A549 (cell line): ENCODE data around the gene BAIAP3.

Source experiments
- EP300 ChIP-seq, 2 experiments: fragments of >200 bp; sonication (Bioruptor Twin); formaldehyde crosslinking; IDR thresholded peaks; 2 replicates in 1 of 2; 3 replicates in 1 of 2; pipeline ENCODE4 v1.6.1; 2016 to 2017
- TF ChIP-seq, protein P1 (sequence below): fragments of 200-600 bp; sonication (generic); IDR thresholded peaks from 2 replicates; pipeline ENCODE4 v1.6.1; 2016; ENCODE audit warnings: antibody characterized with exemption, mild to moderate bottlenecking, moderate library complexity

DNA sequence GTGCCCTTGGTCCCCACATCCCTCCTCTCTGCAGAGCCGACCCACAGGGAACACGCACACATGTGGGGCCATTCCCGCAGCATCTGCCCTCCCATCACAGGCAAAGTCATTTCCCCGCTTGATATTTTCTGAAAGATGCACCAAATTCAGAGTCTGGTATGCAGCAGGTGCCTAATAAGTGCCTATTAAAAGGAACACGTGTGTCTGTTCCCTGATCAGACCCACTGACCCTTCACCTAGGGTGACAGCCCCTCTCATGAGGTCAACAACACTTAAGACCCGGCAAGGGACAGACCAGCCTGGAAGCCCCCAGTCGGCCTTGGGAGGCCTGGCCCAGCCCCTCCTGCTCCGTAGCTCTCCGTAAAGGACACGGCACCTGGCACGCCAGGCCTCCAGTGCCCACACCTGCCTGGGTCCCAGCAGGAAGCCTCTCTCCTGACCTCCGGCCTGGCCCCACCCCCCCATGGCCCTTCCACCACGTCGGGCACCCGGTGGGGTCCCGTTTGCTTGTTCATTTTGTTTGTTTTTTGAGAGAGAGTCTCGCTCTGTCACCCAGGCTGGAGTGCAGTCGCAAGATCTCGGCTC lies 61.0 kb downstream of the BAIAP3 start:
- TF ChIP-seq, protein P1, sequence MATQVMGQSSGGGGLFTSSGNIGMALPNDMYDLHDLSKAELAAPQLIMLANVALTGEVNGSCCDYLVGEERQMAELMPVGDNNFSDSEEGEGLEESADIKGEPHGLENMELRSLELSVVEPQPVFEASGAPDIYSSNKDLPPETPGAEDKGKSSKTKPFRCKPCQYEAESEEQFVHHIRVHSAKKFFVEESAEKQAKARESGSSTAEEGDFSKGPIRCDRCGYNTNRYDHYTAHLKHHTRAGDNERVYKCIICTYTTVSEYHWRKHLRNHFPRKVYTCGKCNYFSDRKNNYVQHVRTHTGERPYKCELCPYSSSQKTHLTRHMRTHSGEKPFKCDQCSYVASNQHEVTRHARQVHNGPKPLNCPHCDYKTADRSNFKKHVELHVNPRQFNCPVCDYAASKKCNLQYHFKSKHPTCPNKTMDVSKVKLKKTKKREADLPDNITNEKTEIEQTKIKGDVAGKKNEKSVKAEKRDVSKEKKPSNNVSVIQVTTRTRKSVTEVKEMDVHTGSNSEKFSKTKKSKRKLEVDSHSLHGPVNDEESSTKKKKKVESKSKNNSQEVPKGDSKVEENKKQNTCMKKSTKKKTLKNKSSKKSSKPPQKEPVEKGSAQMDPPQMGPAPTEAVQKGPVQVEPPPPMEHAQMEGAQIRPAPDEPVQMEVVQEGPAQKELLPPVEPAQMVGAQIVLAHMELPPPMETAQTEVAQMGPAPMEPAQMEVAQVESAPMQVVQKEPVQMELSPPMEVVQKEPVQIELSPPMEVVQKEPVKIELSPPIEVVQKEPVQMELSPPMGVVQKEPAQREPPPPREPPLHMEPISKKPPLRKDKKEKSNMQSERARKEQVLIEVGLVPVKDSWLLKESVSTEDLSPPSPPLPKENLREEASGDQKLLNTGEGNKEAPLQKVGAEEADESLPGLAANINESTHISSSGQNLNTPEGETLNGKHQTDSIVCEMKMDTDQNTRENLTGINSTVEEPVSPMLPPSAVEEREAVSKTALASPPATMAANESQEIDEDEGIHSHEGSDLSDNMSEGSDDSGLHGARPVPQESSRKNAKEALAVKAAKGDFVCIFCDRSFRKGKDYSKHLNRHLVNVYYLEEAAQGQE = no peak
- TF ChIP-seq EP300 (IDR thresholded peaks at IDR 0.05) = no peak
